Astrocyte (in vitro differentiated cells and primary cell): ENCODE results near the gene OR14A16.

ENCODE experiments used
- CTCF ChIP-seq: IDR thresholded peaks from 2 replicates; pipeline ENCODE4 v1.5.1; 2011; ENCODE audit warnings: low read depth, mild to moderate bottlenecking, inconsistent platforms, low read length, moderate library complexity; ENCODE audit not compliant: insufficient read depth
- EZH2 ChIP-seq: IDR thresholded peaks from 2 replicates; pipeline ENCODE4 v1.6.1; 2012; ENCODE audit warnings: mild to moderate bottlenecking, low read length, inconsistent platforms; ENCODE audit not compliant: insufficient read depth

GRCh38 chr1:247849616-247850015 is 25.7 kb upstream of the OR14A16 start:
- no peak for TF ChIP-seq CTCF
- no peak for TF ChIP-seq EZH2
